PFSK-1 (cell line): ENCODE measurements around the gene GSG1L2.

Experiments
- FOXP2 ChIP-seq: optimal IDR thresholded peaks from 2 replicates; pipeline ENCODE3; 2011; ENCODE audit warnings: borderline replicate concordance, control low read depth, inconsistent platforms; ENCODE audit not compliant: insufficient read depth; ENCODE audit errors: extremely low read length, extremely low read depth
- POLR2AphosphoS5 ChIP-seq: IDR thresholded peaks from 2 replicates; pipeline ENCODE4 v1.6.1; 2012; ENCODE audit warnings: low read depth, mild to moderate bottlenecking, control low read depth, low read length, moderate library complexity
- REST ChIP-seq, 2 experiments: IDR thresholded peaks; 2 replicates each; pipeline versions ENCODE4 v1.6.1 to v1.8.0; 2011 to 2012; ENCODE audit warnings: low read depth in 2 of 2, low read length in 2 of 2, control low read depth in 1 of 2, inconsistent platforms in 1 of 2, mild to moderate bottlenecking in 1 of 2, moderate library complexity in 1 of 2; ENCODE audit not compliant: insufficient read depth in 1 of 2
- TAF1 ChIP-seq: IDR thresholded peaks from 2 replicates; pipeline ENCODE4 v1.6.1; 2012; ENCODE audit warnings: low read length, control low read depth, borderline replicate concordance; ENCODE audit not compliant: insufficient read depth

- TF ChIP-seq TAF1 (no peak), POLR2AphosphoS5 (no peak), REST (IDR thresholded peaks at IDR 0.05; ENCODE audit: insufficient read depth in 1 of 2, low read depth in 2 of 2, low read length in 2 of 2) (no peak), FOXP2 (no peak)
Observed at GRCh38 chr17:9772658-9773057, 49.2 kb downstream of the GSG1L2 start.
